SU-DHL-6 (cell line): ENCODE data around the gene BTBD9.

Source experiments
- H2AFZ ChIP-seq: fragments of 200-600 bp; sonication (generic); 2 replicates; pipeline ENCODE4 v1.6.1; 2014; ENCODE audit warnings: low read depth, mild to moderate bottlenecking, moderate library complexity, mixed read lengths, antibody characterized with exemption, low read length; ENCODE audit not compliant: severe bottlenecking
- H3F3A ChIP-seq: fragments of 200-600 bp; shearing (Covaris generic); 2 replicates; pipeline ENCODE4 v1.6.0; 2016; ENCODE audit warnings: antibody characterized with exemption, mild to moderate bottlenecking; ENCODE audit not compliant: insufficient read depth
- H3K27ac ChIP-seq: fragments of 200-600 bp; sonication (generic); 2 replicates; pipeline ENCODE4 v1.5.1; 2016; ENCODE audit warnings: low read depth, mild to moderate bottlenecking, low read length, moderate library complexity, mixed read lengths
- H3K27me3 ChIP-seq: fragments of 200-600 bp; sonication (generic), shearing (Covaris generic); 2 replicates; pipeline ENCODE4 v1.6.0; 2014; ENCODE audit warnings: mild to moderate bottlenecking, low read length
- H3K36me3 ChIP-seq: fragments of 200-600 bp; sonication (generic); 2 replicates; pipeline ENCODE4 v1.6.1; 2014; ENCODE audit warnings: mild to moderate bottlenecking, low read length, mixed read lengths
- H3K4me2 ChIP-seq: fragments of 300-600, 200-600 bp; shearing (Covaris generic), sonication (generic); 2 replicates; pipeline ENCODE4 v1.6.0; 2014; ENCODE audit warnings: low read length, low read depth, mild to moderate bottlenecking; ENCODE audit not compliant: poor library complexity, severe bottlenecking
- H3K4me3 ChIP-seq: fragments of 200-600 bp; sonication (generic); 2 replicates; pipeline ENCODE4 v1.5.1; 2014; ENCODE audit warnings: antibody characterized with exemption, low read length, mild to moderate bottlenecking, mixed read lengths; ENCODE audit not compliant: insufficient read depth, poor library complexity, severe bottlenecking
- H3K79me2 ChIP-seq: fragments of 200-600 bp; sonication (generic); 2 replicates; pipeline ENCODE4 v1.6.1; 2014; ENCODE audit warnings: mild to moderate bottlenecking, low read length, moderate library complexity; ENCODE audit not compliant: insufficient read depth
- H3K9ac ChIP-seq: fragments of 200-600 bp; sonication (generic); 2 replicates; pipeline ENCODE4 v1.7.0; 2014; ENCODE audit warnings: mild to moderate bottlenecking, low read length
- H3K9me2 ChIP-seq: fragments of 200-600 bp; sonication (generic); replicated peaks from 2 replicates; pipeline ENCODE4 v1.6.1; 2014; ENCODE audit warnings: low read length; ENCODE audit not compliant: insufficient read depth
- H3K9me3 ChIP-seq: fragments of 200-600 bp; sonication (generic); 2 replicates; pipeline ENCODE4 v1.6.1; 2014; ENCODE audit warnings: low read length, mixed read lengths; ENCODE audit not compliant: insufficient read depth
- H4K20me1 ChIP-seq: fragments of 200-600 bp; sonication (generic); 2 replicates; pipeline ENCODE4 v1.6.1; 2014; ENCODE audit warnings: low read depth, mild to moderate bottlenecking, antibody characterized with exemption, low read length, moderate library complexity, mixed read lengths
- EZH2phosphoT487 ChIP-seq: fragments of 200-600 bp; sonication (generic), shearing (Covaris generic); conservative IDR thresholded peaks from 2 replicates; pipeline ENCODE4 v1.6.1; 2018; ENCODE audit warnings: mild to moderate bottlenecking, antibody characterized with exemption, low read length, moderate library complexity, mixed read lengths
- TF ChIP-seq, protein P1 (sequence below): fragments of 200-600 bp; sonication (generic); IDR thresholded peaks from one replicate; pipeline ENCODE4 v1.5.1; 2017; ENCODE audit warnings: antibody characterized with exemption, mild to moderate bottlenecking, low read length, moderate library complexity; ENCODE audit not compliant: insufficient read depth, poor library complexity, severe bottlenecking

Gene BTBD9

DNA sequence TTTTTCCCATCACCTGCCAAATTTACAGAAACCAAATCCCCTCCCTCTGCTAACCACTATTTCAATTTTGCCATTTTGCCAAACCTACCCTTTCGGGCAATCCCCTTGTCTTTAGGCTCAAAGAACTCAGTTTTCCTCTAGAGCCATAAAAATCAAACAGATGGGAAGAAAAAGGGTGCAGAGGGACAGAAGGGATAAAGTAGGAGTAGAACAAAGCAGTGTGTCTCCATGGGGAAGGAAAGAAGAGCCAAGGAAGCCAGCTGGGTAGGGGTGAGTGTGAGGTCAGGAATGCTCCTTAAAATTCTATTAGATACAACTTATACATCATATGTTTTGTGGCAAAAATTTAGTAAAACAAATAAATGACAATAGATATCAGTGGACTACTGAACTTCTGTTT is 316.5 kb downstream of the BTBD9 start:
- Histone ChIP-seq H3K79me2 (no peaks in the 10 kb centered on the region), H2AFZ (no peak overlapping the region), H3K9me2 (no peaks in the 10 kb centered on the region), H4K20me1 (no peaks in the 10 kb centered on the region), H3K9me3 (no peaks in the 10 kb centered on the region), H3F3A (no peaks in the 10 kb centered on the region), H3K4me2 (no peak overlapping the region), H3K9ac (no peak overlapping the region), H3K27ac (no peak overlapping the region), H3K4me3 (no peak overlapping the region), H3K27me3 (no peaks in the 10 kb centered on the region), H3K36me3 (no peaks in the 10 kb centered on the region)
- TF ChIP-seq, protein P1, sequence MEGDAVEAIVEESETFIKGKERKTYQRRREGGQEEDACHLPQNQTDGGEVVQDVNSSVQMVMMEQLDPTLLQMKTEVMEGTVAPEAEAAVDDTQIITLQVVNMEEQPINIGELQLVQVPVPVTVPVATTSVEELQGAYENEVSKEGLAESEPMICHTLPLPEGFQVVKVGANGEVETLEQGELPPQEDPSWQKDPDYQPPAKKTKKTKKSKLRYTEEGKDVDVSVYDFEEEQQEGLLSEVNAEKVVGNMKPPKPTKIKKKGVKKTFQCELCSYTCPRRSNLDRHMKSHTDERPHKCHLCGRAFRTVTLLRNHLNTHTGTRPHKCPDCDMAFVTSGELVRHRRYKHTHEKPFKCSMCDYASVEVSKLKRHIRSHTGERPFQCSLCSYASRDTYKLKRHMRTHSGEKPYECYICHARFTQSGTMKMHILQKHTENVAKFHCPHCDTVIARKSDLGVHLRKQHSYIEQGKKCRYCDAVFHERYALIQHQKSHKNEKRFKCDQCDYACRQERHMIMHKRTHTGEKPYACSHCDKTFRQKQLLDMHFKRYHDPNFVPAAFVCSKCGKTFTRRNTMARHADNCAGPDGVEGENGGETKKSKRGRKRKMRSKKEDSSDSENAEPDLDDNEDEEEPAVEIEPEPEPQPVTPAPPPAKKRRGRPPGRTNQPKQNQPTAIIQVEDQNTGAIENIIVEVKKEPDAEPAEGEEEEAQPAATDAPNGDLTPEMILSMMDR: no peak
- no peak for TF ChIP-seq EZH2phosphoT487

DNA sequence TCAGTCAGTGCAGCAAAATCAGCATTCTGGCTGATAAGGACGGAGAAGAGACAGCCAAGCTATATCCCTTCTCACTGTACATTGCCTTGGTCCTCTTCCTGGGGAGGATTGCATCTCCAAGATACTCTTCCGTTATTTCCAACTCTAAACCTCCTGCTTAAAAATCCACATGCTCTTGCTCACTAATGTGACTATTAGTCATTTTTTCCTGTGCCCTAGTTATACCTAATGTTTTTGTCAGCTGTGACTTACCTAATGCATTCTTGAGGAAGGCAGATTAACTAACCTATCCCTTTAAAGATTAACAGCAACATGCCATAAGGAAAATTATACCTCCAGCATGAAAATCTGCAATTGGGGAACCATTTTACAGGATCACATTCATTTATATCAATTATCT is 317.6 kb downstream of the BTBD9 start:
- no peaks in the 10 kb centered on the region for H3F3A ChIP-seq
- H3K4me2 ChIP-seq: no peak overlapping the region
- no peak for TF ChIP-seq EZH2phosphoT487
- TF ChIP-seq, protein P1: no peak
- no peaks in the 10 kb centered on the region for H3K9me3 ChIP-seq
- no peaks in the 10 kb centered on the region for H3K79me2 ChIP-seq
- H3K9me2 ChIP-seq: no peaks in the 10 kb centered on the region
- no peak overlapping the region for H3K27ac ChIP-seq
- no peak overlapping the region for H3K9ac ChIP-seq
- H3K27me3 ChIP-seq: no peaks in the 10 kb centered on the region
- no peaks in the 10 kb centered on the region for H3K36me3 ChIP-seq
- H3K4me3 ChIP-seq: no peak overlapping the region
- no peak overlapping the region for H2AFZ ChIP-seq
- no peaks in the 10 kb centered on the region for H4K20me1 ChIP-seq

DNA sequence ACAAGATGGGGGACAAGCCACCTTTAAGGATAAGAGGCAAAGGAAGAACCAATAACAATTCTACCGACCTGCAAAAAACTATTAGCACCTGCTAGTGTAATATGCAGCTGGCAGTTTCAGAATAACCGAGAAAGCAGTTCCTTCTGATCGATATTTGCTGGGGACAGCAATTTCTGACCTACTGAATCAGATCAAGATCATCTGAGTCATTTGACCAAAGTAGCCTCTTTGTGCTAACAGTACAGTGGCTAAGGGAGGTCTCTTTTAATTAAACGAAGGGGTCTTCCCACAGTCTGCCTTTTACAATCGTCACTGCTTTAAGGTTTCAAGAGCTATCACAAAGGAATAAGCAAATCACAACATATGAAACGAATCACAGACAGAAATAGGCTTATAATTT is 318.9 kb downstream of the BTBD9 start:
- Histone ChIP-seq H3K9me2 (no peaks in the 10 kb centered on the region), H2AFZ (no peak overlapping the region), H3K4me3 (no peak overlapping the region), H3F3A (no peaks in the 10 kb centered on the region), H3K9ac (no peak overlapping the region), H4K20me1 (no peaks in the 10 kb centered on the region), H3K79me2 (no peaks in the 10 kb centered on the region), H3K4me2 (no peak overlapping the region), H3K27ac (no peak overlapping the region), H3K27me3 (no peaks in the 10 kb centered on the region), H3K9me3 (no peaks in the 10 kb centered on the region), H3K36me3 (no peaks in the 10 kb centered on the region)
- TF ChIP-seq, protein P1: no peak
- TF ChIP-seq EZH2phosphoT487: no peak
